GM18508 (cell line): ENCODE data around the gene PSKH1.
"Not testable (repeated sequence)": the region's sequence is repeated elsewhere in the genome, so short reads cannot be mapped to it uniquely, and the experiment has no call there.

Experiments used
- ATAC-seq: cut with Tn5 transposase; IDR thresholded peaks from one replicate; pipeline ENCODE4 v1.9.1; 2021; ENCODE audit warnings: moderate number of reproducible peaks; ENCODE audit not compliant: insufficient read depth, unreplicated experiment

Gene PSKH1

GRCh38 chr16:67972285-67972684 lies 79.2 kb downstream of the PSKH1 start:
- ATAC-seq = not testable (repeated sequence)

- ATAC-seq = no peak
These were observed 82.5 kb downstream of the PSKH1 start for GRCh38 chr16:67975321-67976105.

GRCh38 chr16:67976205-67976604 lies 83.2 kb downstream of the PSKH1 start:
- ATAC-seq = no peak

GRCh38 chr16:67977005-67977404 lies 84.0 kb downstream of the PSKH1 start:
- no peak for ATAC-seq

- no peak for ATAC-seq
These were observed 84.6 kb downstream of the PSKH1 start for GRCh38 chr16:67977469-67978227.
